H1 (cell line): Measurements from ENCODE around the gene CCDC18. TPM values are rescaled to one million over a fixed set of nuclear protein-coding genes. Genes with fewer than 3 reads are reported as not detected.

ENCODE experiments used
- CTCF ChIA-PET: fragments of 300-600 bp; sonication (Branson Sonifier 250); formaldehyde crosslinking; loops from one replicate; lab custom pipeline; 2021; ENCODE audit not compliant: partially characterized antibody; lab: Charles Lee
- POLR2A ChIA-PET: fragments of 300-600 bp; sonication (Branson Sonifier 250); formaldehyde crosslinking; loops from one replicate; lab custom pipeline; 2021; ENCODE audit warnings: inconsistent platforms; ENCODE audit not compliant: partially characterized antibody; lab: Charles Lee
- DNase-seq, 2 experiments: peaks; one replicate each; pipeline versions ENCODE4 v3.0.0 to v3.0.0-alpha.2; 2010 to 2022; ENCODE audit warnings: low spot score in 2 of 2, low read depth in 1 of 2, mixed read lengths in 1 of 2
- FAIRE-seq: peaks from 2 replicates; lab custom pipeline; 2011; peaks lifted over from hg19 to GRCh38; lab: Jason Lieb, UNC
- H2AFZ ChIP-seq: 2 replicates; pipeline ENCODE4 v1.8.1; 2012; ENCODE audit warnings: low read length, inconsistent platforms
- H2AK5ac ChIP-seq: 2 replicates; pipeline ENCODE4 v1.6.1; 2013; ENCODE audit warnings: low read depth, low read length
- H2BK120ac ChIP-seq: replicated peaks from 2 replicates; pipeline ENCODE3; 2013; ENCODE audit warnings: low read depth, low read length, inconsistent platforms
- H2BK12ac ChIP-seq: 2 replicates; pipeline ENCODE4 v1.6.1; 2013; ENCODE audit warnings: low read depth, low read length
- H2BK15ac ChIP-seq: 2 replicates; pipeline ENCODE4 v1.6.1; 2013; ENCODE audit warnings: low read length
- H2BK20ac ChIP-seq: 2 replicates; pipeline ENCODE4 v1.6.1; 2013; ENCODE audit warnings: low read length
- H2BK5ac ChIP-seq: 2 replicates; pipeline ENCODE4 v1.6.1; 2013; ENCODE audit warnings: low read depth, low read length
- H3K14ac ChIP-seq: 2 replicates; pipeline ENCODE4 v1.6.1; 2013; ENCODE audit warnings: inconsistent platforms; ENCODE audit not compliant: insufficient read length
- H3K18ac ChIP-seq: 2 replicates; pipeline ENCODE4 v1.6.1; 2013; ENCODE audit warnings: low read length; ENCODE audit errors: extremely low read depth
- H3K23ac ChIP-seq: 2 replicates; pipeline ENCODE4 v1.6.1; 2013; ENCODE audit warnings: inconsistent platforms; ENCODE audit not compliant: insufficient read length
- H3K23me2 ChIP-seq: 2 replicates; pipeline ENCODE4 v1.6.1; 2013; ENCODE audit warnings: low read depth, low read length
- H3K27ac ChIP-seq: 2 replicates; pipeline ENCODE4 v1.6.1; 2011; ENCODE audit warnings: low read depth, low read length, inconsistent platforms
- H3K27me3 ChIP-seq, 4 experiments: replicated peaks in 1 of 4; 1 replicate in 1 of 4; 2 replicates in 3 of 4; pipeline versions ENCODE4 v1.6.1 to v1.8.1; 2011 to 2013; ENCODE audit warnings: low read length in 3 of 4, mild to moderate bottlenecking in 3 of 4, inconsistent platforms in 2 of 4, mixed read lengths in 2 of 4, moderate library complexity in 1 of 4; ENCODE audit not compliant: control insufficient read depth in 3 of 4, insufficient read depth in 3 of 4; ENCODE audit errors: extremely low read depth in 1 of 4
- H3K36me3 ChIP-seq, 4 experiments: 2 replicates each; pipeline versions ENCODE4 v1.6.1 to v1.8.1; 2011 to 2013; ENCODE audit warnings: mild to moderate bottlenecking in 4 of 4, low read length in 3 of 4, moderate library complexity in 2 of 4, control low read depth in 1 of 4, inconsistent platforms in 1 of 4; ENCODE audit not compliant: insufficient read depth in 4 of 4, control insufficient read depth in 2 of 4
- H3K4ac ChIP-seq: replicated peaks from 2 replicates; pipeline ENCODE3; 2013; ENCODE audit warnings: low read length, low read depth, mixed read lengths, inconsistent platforms; ENCODE audit not compliant: insufficient read length
- H3K4me1 ChIP-seq, 4 experiments: replicated peaks in 1 of 4; 1 replicate in 1 of 4; 2 replicates in 3 of 4; pipeline versions ENCODE4 v1.6.1 to v1.8.1; 2011 to 2013; ENCODE audit warnings: low read length in 3 of 4, inconsistent platforms in 2 of 4, mixed read lengths in 1 of 4; ENCODE audit not compliant: insufficient read depth in 4 of 4, control insufficient read depth in 3 of 4
- H3K4me2 ChIP-seq, 2 experiments: 2 replicates each; pipeline versions ENCODE4 v1.6.1 to v1.8.1; 2011 to 2013; ENCODE audit warnings: low read depth in 2 of 2, low read length in 2 of 2, control low read depth in 1 of 2, inconsistent platforms in 1 of 2, mild to moderate bottlenecking in 1 of 2; ENCODE audit not compliant: insufficient read depth in 1 of 2
- H3K4me3 ChIP-seq, 4 experiments: fragments of 200-600, 300-600 bp in 1 of 4; sonication (generic), shearing (Covaris generic), sonication (Bioruptor Twin) in 1 of 4; 2 replicates each; pipeline versions ENCODE4 v1.5.1 to v1.8.1; 2011 to 2016; ENCODE audit warnings: low read length in 4 of 4, low read depth in 3 of 4, control low read depth in 2 of 4, inconsistent platforms in 2 of 4, mild to moderate bottlenecking in 2 of 4, mixed read lengths in 1 of 4, moderate library complexity in 1 of 4; ENCODE audit not compliant: insufficient read depth in 2 of 4; ENCODE audit errors: extremely low read depth in 1 of 4
- H3K56ac ChIP-seq: replicated peaks from 2 replicates; pipeline ENCODE3; 2013; ENCODE audit warnings: low read depth, mild to moderate bottlenecking, mixed read lengths, low read length, inconsistent platforms; ENCODE audit not compliant: insufficient read length
- H3K79me1 ChIP-seq: 2 replicates; pipeline ENCODE4 v1.6.1; 2013; ENCODE audit warnings: low read depth, low read length, control low read depth
- H3K79me2 ChIP-seq, 2 experiments: 2 replicates each; pipeline versions ENCODE4 v1.6.1 to v1.8.1; 2012 to 2013; ENCODE audit warnings: low read length in 2 of 2, mild to moderate bottlenecking in 2 of 2, inconsistent platforms in 1 of 2; ENCODE audit not compliant: insufficient read depth in 2 of 2, control insufficient read depth in 1 of 2
- H3K9ac ChIP-seq, 4 experiments: replicated peaks in 1 of 4; 1 replicate in 1 of 4; 2 replicates in 3 of 4; pipeline versions ENCODE4 v1.6.1 to v1.8.1; 2011 to 2013; ENCODE audit warnings: low read depth in 3 of 4, low read length in 3 of 4, control low read depth in 2 of 4, mild to moderate bottlenecking in 2 of 4, moderate library complexity in 2 of 4, inconsistent platforms in 1 of 4; ENCODE audit errors: extremely low read depth in 1 of 4
- H3K9me3 ChIP-seq, 2 experiments: 2 replicates each; pipeline versions ENCODE4 v1.6.1 to v1.8.1; 2012 to 2013; ENCODE audit warnings: mild to moderate bottlenecking in 2 of 2, moderate library complexity in 2 of 2, control low read depth in 1 of 2, inconsistent platforms in 1 of 2, low read depth in 1 of 2, low read length in 1 of 2, mixed read lengths in 1 of 2; ENCODE audit not compliant: insufficient read depth in 2 of 2
- H4K20me1 ChIP-seq, 2 experiments: replicated peaks in 1 of 2; 2 replicates each; pipeline versions ENCODE3 to v1.8.1; 2011 to 2013; ENCODE audit warnings: inconsistent platforms in 2 of 2, low read length in 2 of 2, mild to moderate bottlenecking in 1 of 2; ENCODE audit not compliant: insufficient read depth in 2 of 2, control insufficient read depth in 1 of 2
- H4K5ac ChIP-seq: 2 replicates; pipeline ENCODE4 v1.6.1; 2013; ENCODE audit warnings: low read length, low read depth, mixed read lengths, inconsistent platforms; ENCODE audit not compliant: insufficient read length
- H4K8ac ChIP-seq: 2 replicates; pipeline ENCODE4 v1.8.0; 2013; ENCODE audit warnings: mild to moderate bottlenecking, moderate library complexity, low read length, inconsistent platforms; ENCODE audit not compliant: insufficient read depth; ENCODE audit errors: extremely low read depth
- H4K91ac ChIP-seq: replicated peaks from 2 replicates; pipeline ENCODE3; 2013; ENCODE audit warnings: low read length, mixed read lengths, inconsistent platforms; ENCODE audit not compliant: insufficient read length
- CBX5 ChIP-seq: fragments of 300-800, 300-1000 bp; sonication (generic); IDR thresholded peaks from 2 replicates; pipeline ENCODE4 v1.7.1; 2016; ENCODE audit warnings: antibody characterized with exemption, low read length, low read depth
- CEBPB ChIP-seq: IDR thresholded peaks from 2 replicates; pipeline ENCODE4 v1.6.1; 2012; ENCODE audit warnings: low read depth, low read length
- JUND ChIP-seq: IDR thresholded peaks from 2 replicates; pipeline ENCODE4 v1.6.1; 2011; ENCODE audit warnings: mild to moderate bottlenecking, improper control_type of control experiment, low read length
- RAD21 ChIP-seq, 2 experiments: IDR thresholded peaks in 1 of 2; conservative IDR thresholded peaks in 1 of 2; 2 replicates each; pipeline ENCODE4 v1.6.1; 2011; ENCODE audit warnings: low read depth in 2 of 2, low read length in 2 of 2, improper control_type of control experiment in 1 of 2, inconsistent platforms in 1 of 2, mild to moderate bottlenecking in 1 of 2, moderate library complexity in 1 of 2
- RNF2 ChIP-seq: fragments of 200-900, 300-1000 bp; sonication (generic); IDR thresholded peaks from 2 replicates; pipeline ENCODE4 v1.7.1; 2016; ENCODE audit warnings: borderline replicate concordance, low read depth, mild to moderate bottlenecking, antibody characterized with exemption, low read length; ENCODE audit not compliant: poor library complexity, severe bottlenecking; ENCODE audit errors: missing control alignments
- RXRA ChIP-seq: IDR thresholded peaks from 2 replicates; pipeline ENCODE4 v1.6.1; 2011; ENCODE audit warnings: low read depth, mild to moderate bottlenecking, low read length, moderate library complexity; ENCODE audit not compliant: insufficient read depth
- SP2 ChIP-seq: IDR thresholded peaks from 2 replicates; pipeline ENCODE4 v1.6.1; 2012; ENCODE audit warnings: mild to moderate bottlenecking, low read length, inconsistent platforms
- TAF1 ChIP-seq: IDR thresholded peaks from 2 replicates; pipeline ENCODE4 v1.6.1; 2011; ENCODE audit warnings: mild to moderate bottlenecking, low read depth, low read length
- WGBS, 2 experiments: shearing (Covaris generic) in 1 of 2; methylation state at CpG; one replicate each; pipeline versions ENCODE4 v1.1.6 to v1.1.7; 2013 to 2015; ENCODE audit warnings: low lambda C conversion rate in 2 of 2, mixed read lengths in 2 of 2, inconsistent platforms in 1 of 2, low coverage in 1 of 2, missing lambda C conversion rate in 1 of 2; ENCODE audit not compliant: insufficient replicate concordance in 2 of 2, insufficient coverage in 1 of 2, insufficient read length in 1 of 2; ENCODE audit errors: extremely low coverage in 1 of 2, missing lambda C conversion rate in 1 of 2; 5-methylcytosine and 5-hydroxymethylcytosine counted together
- polyA plus RNA-seq, 7 experiments: library from polyadenylated mRNA; depleted of rRNA in 3 of 7; stranded (reverse) in 5 of 7; unstranded in 2 of 7; fragments of >200 nt in 5 of 7; fragments of 200-250 nt in 2 of 7; gene quantifications; 1 replicate in 5 of 7; 2 replicates in 1 of 7; 4 replicates in 1 of 7; pipeline versions ENCODE4 v1.2.1 to v1.2.3, GENCODE V29; 2011 to 2013; ENCODE audit warnings: missing spikeins in 2 of 7, mixed read lengths in 2 of 7
- total RNA-seq: library from RNA; stranded (reverse); fragmentation: NEBNext Ultra II Directional; extraction: Animal tissue kit (Norgen Biotek cat#: 25700); gene quantifications from 2 replicates; pipeline ENCODE4 v1.2.1, GENCODE V29; 2021
- TF ChIP-seq, protein P1 (sequence below), 3 experiments: IDR thresholded peaks; 1 replicate in 2 of 3; 2 replicates in 1 of 3; pipeline versions ENCODE4 v1.5.1 to v1.6.1; 2011; ENCODE audit warnings: low read length in 3 of 3, mild to moderate bottlenecking in 3 of 3, inconsistent platforms in 2 of 3, low read depth in 1 of 3, moderate library complexity in 1 of 3; ENCODE audit not compliant: insufficient read depth in 1 of 3; ENCODE audit errors: control extremely low read depth in 1 of 3

Gene CCDC18
- total and polyA plus RNA-seq, 2 of the 8 experiments (the other 6 are each of a cell fraction or from before 2014, with no cell fraction given) = 3.0 to 21.2 TPM

GRCh38 chr1:93140106-93140505 is 40.4 kb upstream of the CCDC18 start:
- Histone ChIP-seq H3K79me2 (peaks cover 0 to 12% of the 10 kb centered on the region in 2 experiments; a peak in 2 of 4 replicates), H3K4me2 (no peak overlapping the region)
- 78% methylated on average over 1 of the region's 1 CpG; no CpG with 5 or more reads in 1 of the 2 experiments for WGBS, 2 experiments

More at GRCh38 chr1:93140106-93140505, 40.4 kb upstream of the CCDC18 start:
- CTCF ChIA-PET = interaction anchor here (0.6 to 1.9 kb wide), 3 partner anchors 17 to 31 kb away, joined by 3 to 6 read pairs (median 4); no protein-coding TSS in a partner anchor
- H4K5ac ChIP-seq = no peak overlapping the region
- no peak overlapping the region for H2BK15ac ChIP-seq
- no peak overlapping the region for H3K14ac ChIP-seq
- H4K8ac ChIP-seq = no peak overlapping the region
- POLR2A ChIA-PET = interaction anchor here (1.0 to 1.3 kb wide), 2 partner anchors 26 to 60 kb away, joined by 4 to 6 read pairs; no protein-coding TSS in a partner anchor
- no peak overlapping the region for H2BK12ac ChIP-seq
- H3K27ac ChIP-seq = no peak overlapping the region
- H2BK20ac ChIP-seq = no peak overlapping the region
- no peaks in the 10 kb centered on the region for H3K23me2 ChIP-seq
- H2AFZ ChIP-seq = no peak overlapping the region
- no peak overlapping the region for H3K9ac ChIP-seq
- no peak overlapping the region for H2BK5ac ChIP-seq
- no peaks in the 10 kb centered on the region for H3K9me3 ChIP-seq
- no peaks in the 10 kb centered on the region; the same call in 1 of the 2 replicates for H3K79me1 ChIP-seq
- peaks cover 4 to 71% (median 26%) of the 10 kb centered on the region in 4 experiments for H3K36me3 ChIP-seq
- H3K4me1 ChIP-seq = no peaks in the 10 kb centered on the region
- H3K4me3 ChIP-seq = no peak overlapping the region
- no peak overlapping the region for H3K18ac ChIP-seq
- H3K4ac ChIP-seq = no peak overlapping the region
- no peak for DNase-seq
- no peak overlapping the region for H3K56ac ChIP-seq
- H2AK5ac ChIP-seq = no peak overlapping the region
- H4K91ac ChIP-seq = no peak overlapping the region
- H2BK120ac ChIP-seq = no peak overlapping the region
- no peak for FAIRE-seq
- peaks cover 1% of the 10 kb centered on the region in 2 experiments for H4K20me1 ChIP-seq
- no peak for TF ChIP-seq RAD21 (IDR thresholded peaks at IDR 0.05 in 1 of 2, conservative IDR thresholded peaks at IDR 0.05 in 1 of 2; ENCODE audit: low read depth in 2 of 2, low read length in 2 of 2)
- no peak for TF ChIP-seq JUND
- TF ChIP-seq SP2 = no peak
- no peak for TF ChIP-seq RXRA
- no peak for TF ChIP-seq RNF2
- no peak for TF ChIP-seq CBX5
- TF ChIP-seq CEBPB = no peak
- TF ChIP-seq, protein P1, sequence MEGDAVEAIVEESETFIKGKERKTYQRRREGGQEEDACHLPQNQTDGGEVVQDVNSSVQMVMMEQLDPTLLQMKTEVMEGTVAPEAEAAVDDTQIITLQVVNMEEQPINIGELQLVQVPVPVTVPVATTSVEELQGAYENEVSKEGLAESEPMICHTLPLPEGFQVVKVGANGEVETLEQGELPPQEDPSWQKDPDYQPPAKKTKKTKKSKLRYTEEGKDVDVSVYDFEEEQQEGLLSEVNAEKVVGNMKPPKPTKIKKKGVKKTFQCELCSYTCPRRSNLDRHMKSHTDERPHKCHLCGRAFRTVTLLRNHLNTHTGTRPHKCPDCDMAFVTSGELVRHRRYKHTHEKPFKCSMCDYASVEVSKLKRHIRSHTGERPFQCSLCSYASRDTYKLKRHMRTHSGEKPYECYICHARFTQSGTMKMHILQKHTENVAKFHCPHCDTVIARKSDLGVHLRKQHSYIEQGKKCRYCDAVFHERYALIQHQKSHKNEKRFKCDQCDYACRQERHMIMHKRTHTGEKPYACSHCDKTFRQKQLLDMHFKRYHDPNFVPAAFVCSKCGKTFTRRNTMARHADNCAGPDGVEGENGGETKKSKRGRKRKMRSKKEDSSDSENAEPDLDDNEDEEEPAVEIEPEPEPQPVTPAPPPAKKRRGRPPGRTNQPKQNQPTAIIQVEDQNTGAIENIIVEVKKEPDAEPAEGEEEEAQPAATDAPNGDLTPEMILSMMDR (IDR thresholded peaks at IDR 0.05; ENCODE audit: control extremely low read depth in 1 of 3, insufficient read depth in 1 of 3, low read depth in 1 of 3, low read length in 3 of 3) = no peak
- TF ChIP-seq TAF1 = no peak
- H3K23ac ChIP-seq = no peak overlapping the region
- no peaks in the 10 kb centered on the region for H3K27me3 ChIP-seq
